ENCODE data around the gene NCS1. TPM values are rescaled to one million over a fixed set of nuclear protein-coding genes. Genes with fewer than 3 reads are reported as not detected.

The NCS1 gene
- total RNA-seq, 4 donors from 2014 or later = 105 to 231 (median 127) TPM

- Histone ChIP-seq H3K4me3 (no peak overlapping the region), H3K27ac (peak overlapping the region; percentile 70 to 98 (median 92)), H3K27me3 (no peaks in the 10 kb centered on the region), H3K36me3 (peaks cover 0 to 6% of the 10 kb centered on the region in 2 donors), H3K4me1 (peaks cover 0 to 67% (median 33%) of the 10 kb centered on the region in 3 donors), H3K9me3 (no peaks in the 10 kb centered on the region)
- TF ChIP-seq POLR2A (IDR thresholded peaks at IDR 0.05) (no peak), POLR2AphosphoS5 (IDR thresholded peaks at IDR 0.05) (peak; percentile 85), EP300 (IDR thresholded peaks at IDR 0.05) (peak; percentile 60), CTCF (IDR thresholded peaks at IDR 0.05) (no peak)
- WGBS, 2 donors (ENCODE audit: low coverage in 1 of 2) = 61 to 80% methylated on average over 6 to 8 of the region's 12 CpGs
- ATAC-seq = peak; percentile 83
Measured at GRCh38 chr9:130201399-130201873, 29.2 kb downstream of the NCS1 start.

GRCh38 chr9:130201974-130202373 is 29.8 kb downstream of the NCS1 start:
- Histone ChIP-seq H3K4me3 (no peak overlapping the region), H3K4me1 (peaks cover 0 to 67% (median 30%) of the 10 kb centered on the region in 3 donors), H3K27me3 (no peaks in the 10 kb centered on the region), H3K36me3 (peaks cover 0 to 6% of the 10 kb centered on the region in 2 donors), H3K9me3 (no peaks in the 10 kb centered on the region), H3K27ac (peak overlapping the region; percentile 70 to 98 (median 92))
- TF ChIP-seq EP300 (IDR thresholded peaks at IDR 0.05) (no peak), CTCF (IDR thresholded peaks at IDR 0.05) (no peak), POLR2AphosphoS5 (IDR thresholded peaks at IDR 0.05) (no peak), POLR2A (IDR thresholded peaks at IDR 0.05) (no peak)
- no peak for ATAC-seq
- WGBS, 2 donors (ENCODE audit: low coverage in 1 of 2) = 80 to 91% methylated on average over 6 to 8 of the region's 8 CpGs

- Histone ChIP-seq H3K27me3 (no peaks in the 10 kb centered on the region), H3K27ac (peak overlapping the region in 3 of 4 donors; percentile 17 to 98 (median 90)), H3K4me3 (no peak overlapping the region), H3K9me3 (no peaks in the 10 kb centered on the region), H3K4me1 (peaks cover 0 to 65% (median 25%) of the 10 kb centered on the region in 3 donors), H3K36me3 (peaks cover 0 to 6% of the 10 kb centered on the region in 2 donors)
- no peak for ATAC-seq
- TF ChIP-seq POLR2AphosphoS5 (IDR thresholded peaks at IDR 0.05) (no peak), CTCF (IDR thresholded peaks at IDR 0.05) (no peak), POLR2A (IDR thresholded peaks at IDR 0.05) (no peak), EP300 (IDR thresholded peaks at IDR 0.05) (no peak)
- WGBS, 2 donors (ENCODE audit: low coverage in 1 of 2) = 100% methylated on average over 3 of the region's 5 CpGs; no CpG with 5 or more reads in 1 of the 2 donors
Measured at GRCh38 chr9:130204341-130204740, 32.1 kb downstream of the NCS1 start.

- Histone ChIP-seq H3K4me3 (no peak overlapping the region), H3K9me3 (no peaks in the 10 kb centered on the region), H3K36me3 (peaks cover 0 to 6% of the 10 kb centered on the region in 2 donors), H3K27me3 (no peaks in the 10 kb centered on the region), H3K4me1 (peaks cover 0 to 65% (median 23%) of the 10 kb centered on the region in 3 donors), H3K27ac (peak overlapping the region in 3 of 4 donors; percentile 17 to 98 (median 90))
- WGBS, 2 donors (ENCODE audit: low coverage in 1 of 2) = 77% methylated on average over 12 of the region's 12 CpGs; no CpG with 5 or more reads in 1 of the 2 donors
- TF ChIP-seq CTCF (IDR thresholded peaks at IDR 0.05) (no peak), POLR2A (IDR thresholded peaks at IDR 0.05) (no peak), POLR2AphosphoS5 (IDR thresholded peaks at IDR 0.05) (no peak), EP300 (IDR thresholded peaks at IDR 0.05) (no peak)
- no peak for ATAC-seq
Measured at GRCh38 chr9:130204959-130205358, 32.8 kb downstream of the NCS1 start.

GRCh38 chr9:130205912-130206311 is 33.7 kb downstream of the NCS1 start:
- Histone ChIP-seq H3K27me3 (no peaks in the 10 kb centered on the region), H3K9me3 (no peaks in the 10 kb centered on the region), H3K27ac (peak overlapping the region in 3 of 4 donors; percentile 68 to 98 (median 90)), H3K4me3 (no peak overlapping the region), H3K4me1 (peaks cover 0 to 64% (median 14%) of the 10 kb centered on the region in 3 donors), H3K36me3 (peaks cover 0 to 6% of the 10 kb centered on the region in 2 donors)
- 91 to 93% methylated on average over 3 to 5 of the region's 5 CpGs for WGBS, 2 donors (ENCODE audit: low coverage in 1 of 2)
- no peak for ATAC-seq
- TF ChIP-seq POLR2A (IDR thresholded peaks at IDR 0.05) (no peak), EP300 (IDR thresholded peaks at IDR 0.05) (no peak), CTCF (IDR thresholded peaks at IDR 0.05) (no peak), POLR2AphosphoS5 (IDR thresholded peaks at IDR 0.05) (no peak)

Measured in gastroesophageal sphincter (tissue), 4 donors.